NCI-H226 (cell line): ENCODE data around the gene ATP9A.
"Not testable (repeated sequence)": the region's sequence is repeated elsewhere in the genome, so short reads cannot be mapped to it uniquely, and the experiment has no call there.

ENCODE experiments used
- DNase-seq: peaks from one replicate; pipeline ENCODE4 v3.0.0-alpha.2; 2015

Gene ATP9A

GRCh38 chr20:51687108-51687507, 81.1 kb downstream of the ATP9A start:
- DNase-seq = peak; percentile 56

GRCh38 chr20:51685494-51685893, 82.7 kb downstream of the ATP9A start:
- not testable (repeated sequence) for DNase-seq

- DNase-seq = no peak
Measured at GRCh38 chr20:51680067-51680749, 88.0 kb downstream of the ATP9A start.

GRCh38 chr20:51679254-51679921, 88.8 kb downstream of the ATP9A start:
- DNase-seq = no peak

GRCh38 chr20:51678026-51678697, 90.0 kb downstream of the ATP9A start:
- no peak for DNase-seq

- DNase-seq = no peak
Measured at GRCh38 chr20:51668947-51669346, 99.2 kb downstream of the ATP9A start.

- DNase-seq = no peak
Measured at GRCh38 chr20:51668515-51668914, 99.7 kb downstream of the ATP9A start.

GRCh38 chr20:51667491-51667890, 100.7 kb downstream of the ATP9A start:
- no peak for DNase-seq

GRCh38 chr20:51667002-51667408, 101.2 kb downstream of the ATP9A start:
- DNase-seq = no peak

- DNase-seq = no peak
Measured at GRCh38 chr20:51666126-51666525, 102.1 kb downstream of the ATP9A start.

- no peak for DNase-seq
Measured at GRCh38 chr20:51665543-51666118, 102.6 kb downstream of the ATP9A start.

- DNase-seq = peak; percentile 47
Measured at GRCh38 chr20:51661609-51662178, 106.5 kb downstream of the ATP9A start.

GRCh38 chr20:51660672-51661608, 107.2 kb downstream of the ATP9A start:
- DNase-seq = peak; percentile 45

GRCh38 chr20:51659491-51660050, 108.6 kb downstream of the ATP9A start:
- DNase-seq = no peak

GRCh38 chr20:51656726-51657260, 111.4 kb downstream of the ATP9A start:
- no peak for DNase-seq

- DNase-seq = not testable (repeated sequence)
Measured at GRCh38 chr20:51656089-51656488, 112.1 kb downstream of the ATP9A start.

- no peak for DNase-seq
Measured at GRCh38 chr20:51654495-51654894, 113.7 kb downstream of the ATP9A start.

- no peak for DNase-seq
Measured at GRCh38 chr20:51654060-51654459, 114.1 kb downstream of the ATP9A start.

GRCh38 chr20:51653226-51653625, 115.0 kb downstream of the ATP9A start:
- no peak for DNase-seq

- no peak for DNase-seq
Measured at GRCh38 chr20:51651921-51652549, 116.2 kb downstream of the ATP9A start.

GRCh38 chr20:51650685-51651134, 117.5 kb downstream of the ATP9A start:
- peak; percentile 75 for DNase-seq
